H9 (cell line): Measurements from ENCODE around the gene SCFD2. TPM values are rescaled to one million over a fixed set of nuclear protein-coding genes. Genes with fewer than 3 reads are reported as not detected.

Source experiments
- DNase-seq: peaks from one replicate; pipeline ENCODE4 v3.0.0-alpha.2; 2017
- H2AFZ ChIP-seq: one replicate; pipeline ENCODE4 v1.6.1; 2013; ENCODE audit warnings: mild to moderate bottlenecking, low read length, control low read depth, moderate library complexity
- H2AK5ac ChIP-seq: 2 replicates; pipeline ENCODE4 v1.6.1; 2013; ENCODE audit warnings: low read length, control low read depth, mixed read lengths; ENCODE audit not compliant: insufficient read length
- H2BK120ac ChIP-seq: one replicate; pipeline ENCODE4 v1.6.1; 2013; ENCODE audit warnings: low read depth, mild to moderate bottlenecking, low read length, control low read depth, inconsistent platforms; ENCODE audit not compliant: poor library complexity, severe bottlenecking
- H2BK12ac ChIP-seq: 2 replicates; pipeline ENCODE4 v1.6.1; 2013; ENCODE audit warnings: low read length, control low read depth, mixed read lengths, low read depth; ENCODE audit not compliant: insufficient read length
- H2BK15ac ChIP-seq: 2 replicates; pipeline ENCODE4 v1.6.1; 2013; ENCODE audit warnings: low read depth, low read length, control low read depth
- H2BK20ac ChIP-seq: one replicate; pipeline ENCODE4 v1.6.1; 2013; ENCODE audit warnings: low read depth, mild to moderate bottlenecking, low read length, control low read depth, inconsistent platforms; ENCODE audit not compliant: poor library complexity, severe bottlenecking
- H2BK5ac ChIP-seq: 2 replicates; pipeline ENCODE4 v1.6.1; 2013; ENCODE audit warnings: low read length, control low read depth, mixed read lengths; ENCODE audit not compliant: insufficient read length
- H3K14ac ChIP-seq: 2 replicates; pipeline ENCODE4 v1.6.1; 2013; ENCODE audit warnings: low read length, control low read depth; ENCODE audit not compliant: insufficient read depth
- H3K18ac ChIP-seq: 2 replicates; pipeline ENCODE4 v1.6.1; 2013; ENCODE audit warnings: low read depth, mild to moderate bottlenecking, mixed read lengths, low read length, control low read depth; ENCODE audit not compliant: insufficient read length
- H3K23ac ChIP-seq: 2 replicates; pipeline ENCODE4 v1.6.1; 2013; ENCODE audit warnings: low read length, control low read depth, mixed read lengths, low read depth; ENCODE audit not compliant: insufficient read length
- H3K23me2 ChIP-seq: 2 replicates; pipeline ENCODE4 v1.6.1; 2013; ENCODE audit warnings: low read depth, mild to moderate bottlenecking, mixed read lengths, low read length, control low read depth; ENCODE audit not compliant: insufficient read length, poor library complexity, severe bottlenecking
- H3K27ac ChIP-seq: 2 replicates; pipeline ENCODE4 v1.5.1; 2013; ENCODE audit warnings: low read length, control low read depth, mixed read lengths, low read depth; ENCODE audit not compliant: insufficient read length
- H3K27me3 ChIP-seq: 2 replicates; pipeline ENCODE4 v1.6.1; 2013; ENCODE audit warnings: low read length, control low read depth, inconsistent platforms; ENCODE audit not compliant: insufficient read depth
- H3K4ac ChIP-seq: 2 replicates; pipeline ENCODE4 v1.6.1; 2013; ENCODE audit warnings: low read depth, mild to moderate bottlenecking, control low read depth, inconsistent platforms, low read length, moderate library complexity
- H3K4me1 ChIP-seq: 2 replicates; pipeline ENCODE4 v1.6.1; 2013; ENCODE audit warnings: low read length, control low read depth, inconsistent platforms; ENCODE audit not compliant: insufficient read depth
- H3K4me2 ChIP-seq: 2 replicates; pipeline ENCODE4 v1.6.1; 2013; ENCODE audit warnings: low read length, control low read depth, mixed read lengths; ENCODE audit not compliant: insufficient read length, insufficient read depth
- H3K56ac ChIP-seq: 2 replicates; pipeline ENCODE4 v1.6.1; 2013; ENCODE audit warnings: low read depth, mild to moderate bottlenecking, mixed read lengths, low read length, control low read depth; ENCODE audit not compliant: insufficient read length
- H3K79me1 ChIP-seq: 2 replicates; pipeline ENCODE4 v1.6.1; 2013; ENCODE audit warnings: low read depth, mild to moderate bottlenecking, moderate library complexity, low read length, control low read depth, inconsistent platforms; ENCODE audit not compliant: insufficient read depth, poor library complexity, severe bottlenecking
- H3K79me2 ChIP-seq: 2 replicates; pipeline ENCODE4 v1.6.1; 2013; ENCODE audit warnings: low read length, control low read depth, inconsistent platforms; ENCODE audit not compliant: insufficient read depth
- H3K9ac ChIP-seq: 2 replicates; pipeline ENCODE4 v1.6.1; 2013; ENCODE audit warnings: low read length, control low read depth, mixed read lengths; ENCODE audit not compliant: insufficient read length; ENCODE audit errors: extremely low read depth
- H3K9me3 ChIP-seq: one replicate; pipeline ENCODE4 v1.6.1; 2013; ENCODE audit warnings: low read depth, low read length, inconsistent platforms; ENCODE audit not compliant: control insufficient read depth
- H3T11ph ChIP-seq: one replicate; pipeline ENCODE4 v1.6.1; 2013; ENCODE audit warnings: mild to moderate bottlenecking, low read length, control low read depth, inconsistent platforms
- H4K20me1 ChIP-seq: one replicate; pipeline ENCODE4 v1.6.1; 2013; ENCODE audit not compliant: control insufficient read depth, insufficient read length, insufficient read depth
- H4K5ac ChIP-seq: 2 replicates; pipeline ENCODE4 v1.6.1; 2013; ENCODE audit warnings: low read depth, mild to moderate bottlenecking, mixed read lengths, low read length, control low read depth; ENCODE audit not compliant: insufficient read length
- H4K8ac ChIP-seq: replicated peaks from 2 replicates; pipeline ENCODE4 v1.6.1; 2013; ENCODE audit warnings: low read length, control low read depth, mixed read lengths, low read depth; ENCODE audit not compliant: insufficient read length
- H4K91ac ChIP-seq: 2 replicates; pipeline ENCODE4 v1.6.1; 2013; ENCODE audit warnings: low read depth, mild to moderate bottlenecking, moderate library complexity, mixed read lengths, low read length, control low read depth; ENCODE audit not compliant: insufficient read length
- H3K27ac Mint-ChIP-seq, 3 experiments: 2 replicates in 2 of 3; 3 replicates in 1 of 3; pipeline ENCODE4 v1.8.0; 2020 to 2021; ENCODE audit warnings: mixed read lengths in 3 of 3, mild to moderate bottlenecking in 1 of 3, moderate library complexity in 1 of 3
- H3K27me3 Mint-ChIP-seq: 2 replicates; pipeline ENCODE4 v1.8.0; 2021; ENCODE audit warnings: low read depth, mild to moderate bottlenecking, moderate library complexity, mixed read lengths
- H3K36me3 Mint-ChIP-seq, 3 experiments: 2 replicates in 2 of 3; 3 replicates in 1 of 3; pipeline ENCODE4 v1.8.0; 2020 to 2021; ENCODE audit warnings: low read depth in 3 of 3, mixed read lengths in 3 of 3; ENCODE audit not compliant: insufficient read depth in 1 of 3
- H3K4me1 Mint-ChIP-seq, 2 experiments: 2 replicates each; pipeline ENCODE4 v1.8.0; 2020; ENCODE audit warnings: mixed read lengths in 2 of 2
- H3K4me3 Mint-ChIP-seq, 2 experiments: 2 replicates in 1 of 2; 3 replicates in 1 of 2; pipeline ENCODE4 v1.8.0; 2020 to 2021; ENCODE audit warnings: mild to moderate bottlenecking in 2 of 2, mixed read lengths in 2 of 2, moderate library complexity in 1 of 2
- H3K9me3 Mint-ChIP-seq, 2 experiments: 2 replicates in 1 of 2; 3 replicates in 1 of 2; pipeline ENCODE4 v1.8.0; 2020; ENCODE audit warnings: mild to moderate bottlenecking in 2 of 2, mixed read lengths in 2 of 2, moderate library complexity in 1 of 2
- WGBS: extraction: QIAGEN DNeasy Blood & Tissue Kit; methylation state at CpG from one replicate; pipeline ENCODE4 v1.1.7; 2013; ENCODE audit warnings: missing lambda C conversion rate, low lambda C conversion rate, mixed read lengths; ENCODE audit not compliant: insufficient read length; ENCODE audit errors: extremely low coverage; 5-methylcytosine and 5-hydroxymethylcytosine counted together
- total RNA-seq: library from RNA; stranded (reverse); gene quantifications from 2 replicates; pipeline ENCODE4 v1.2.1, GENCODE V29; 2021
- TF ChIP-seq, protein P1 (sequence below): fragments of 200-600 bp; sonication (generic); conservative IDR thresholded peaks from 3 replicates; pipeline ENCODE4 v1.8.0; 2021; ENCODE audit warnings: antibody characterized with exemption, mild to moderate bottlenecking

SCFD2 gene
- total RNA-seq, 1 experiment from 2014 or later: 10.1 TPM

DNA sequence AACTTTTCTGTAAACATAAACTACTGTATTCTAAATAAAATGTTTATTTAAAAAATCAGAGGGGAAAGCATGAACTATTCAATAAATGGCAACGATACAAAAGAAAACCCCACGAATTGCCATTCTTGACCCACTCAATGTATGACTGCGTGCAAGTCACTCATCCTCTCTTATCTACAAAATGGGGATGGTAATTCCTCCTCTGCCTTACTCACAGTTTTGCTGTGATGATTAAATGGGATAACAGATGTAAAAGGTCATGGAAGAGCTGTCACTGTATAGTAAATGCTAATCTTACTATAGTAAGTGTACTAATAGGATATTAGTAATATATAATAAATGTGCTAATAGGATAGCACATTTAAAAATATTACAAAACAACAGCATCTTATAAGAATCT is 173.4 kb downstream of the SCFD2 start:
- Histone ChIP-seq H2BK20ac (no peak overlapping the region), H3K9me3 (no peaks in the 10 kb centered on the region), H2BK5ac (no peak overlapping the region), H3K79me2 (no peaks in the 10 kb centered on the region), H3K18ac (no peak overlapping the region), H3T11ph (no peak overlapping the region), H4K8ac (no peak overlapping the region), H3K27me3 (no peaks in the 10 kb centered on the region), H4K20me1 (no peaks in the 10 kb centered on the region), H2BK12ac (no peak overlapping the region), H2BK15ac (no peak overlapping the region), H2BK120ac (no peak overlapping the region), H3K14ac (no peak overlapping the region), H3K23me2 (no peaks in the 10 kb centered on the region), H3K9ac (no peak overlapping the region), H3K23ac (no peak overlapping the region), H2AFZ (no peak overlapping the region), H3K56ac (no peak overlapping the region), H3K79me1 (no peaks in the 10 kb centered on the region), H3K4ac (no peak overlapping the region), H4K5ac (no peak overlapping the region), H3K4me1 (no peaks in the 10 kb centered on the region), H4K91ac (no peak overlapping the region), H2AK5ac (no peak overlapping the region), H3K4me2 (no peak overlapping the region), H3K27ac (no peak overlapping the region)
- DNase-seq: no peak
- TF ChIP-seq, protein P1, sequence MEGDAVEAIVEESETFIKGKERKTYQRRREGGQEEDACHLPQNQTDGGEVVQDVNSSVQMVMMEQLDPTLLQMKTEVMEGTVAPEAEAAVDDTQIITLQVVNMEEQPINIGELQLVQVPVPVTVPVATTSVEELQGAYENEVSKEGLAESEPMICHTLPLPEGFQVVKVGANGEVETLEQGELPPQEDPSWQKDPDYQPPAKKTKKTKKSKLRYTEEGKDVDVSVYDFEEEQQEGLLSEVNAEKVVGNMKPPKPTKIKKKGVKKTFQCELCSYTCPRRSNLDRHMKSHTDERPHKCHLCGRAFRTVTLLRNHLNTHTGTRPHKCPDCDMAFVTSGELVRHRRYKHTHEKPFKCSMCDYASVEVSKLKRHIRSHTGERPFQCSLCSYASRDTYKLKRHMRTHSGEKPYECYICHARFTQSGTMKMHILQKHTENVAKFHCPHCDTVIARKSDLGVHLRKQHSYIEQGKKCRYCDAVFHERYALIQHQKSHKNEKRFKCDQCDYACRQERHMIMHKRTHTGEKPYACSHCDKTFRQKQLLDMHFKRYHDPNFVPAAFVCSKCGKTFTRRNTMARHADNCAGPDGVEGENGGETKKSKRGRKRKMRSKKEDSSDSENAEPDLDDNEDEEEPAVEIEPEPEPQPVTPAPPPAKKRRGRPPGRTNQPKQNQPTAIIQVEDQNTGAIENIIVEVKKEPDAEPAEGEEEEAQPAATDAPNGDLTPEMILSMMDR: no peak
- no CpG with 5 or more reads among the region's 3 CpGs for WGBS
- Mint-ChIP-seq H3K4me1 (peaks cover 0 to 3% of the 10 kb centered on the region in 2 experiments; a peak in 1 of 4 replicates), H3K27ac (no peak overlapping the region), H3K4me3 (no peak overlapping the region), H3K27me3 (no peaks in the 10 kb centered on the region), H3K36me3 (no peaks in the 10 kb centered on the region), H3K9me3 (no peaks in the 10 kb centered on the region)
